K562 (cell line): ENCODE measurements around the gene AK5. TPM values are rescaled to one million over a fixed set of nuclear protein-coding genes. Genes with fewer than 3 reads are reported as not detected.

ENCODE experiments used
- ATAC-seq: fragments of 200-7000 bp; cut with Tn5 transposase; 3 replicates; pipeline ENCODE4 v1.9.1; 2020; ENCODE audit warnings: moderate library complexity
- BruUV-seq: library from RNA; stranded (reverse); fragments of 400-500 nt; replicated peaks from 2 replicates; lab custom pipeline; 2021; lab: Mats Ljungman, UMichigan
- CTCF ChIA-PET: fragments of 300-600 bp; formaldehyde crosslinking; extraction: SDS; loops from one replicate; lab custom pipeline; 2021; ENCODE audit warnings: low intra/inter-chr PET ratio; lab: Yijun Ruan, JAX
- POLR2A ChIA-PET: fragments of 300-600, 350-650 bp; sonication (Branson Sonifier 250); formaldehyde crosslinking; extraction: SDS; loops from one replicate; lab custom pipeline; 2021; ENCODE audit warnings: antibody characterized with exemption, inconsistent platforms; lab: Yijun Ruan, JAX
- DNase-seq, 4 experiments: peaks; one replicate each; pipeline versions ENCODE4 v3.0.0 to v3.0.0-alpha.2; 2011 to 2018; ENCODE audit warnings: low spot score in 3 of 4, mixed read lengths in 3 of 4; ENCODE audit errors: extremely low read depth in 1 of 4
- FAIRE-seq: peaks from 2 replicates; lab custom pipeline; 2011; peaks lifted over from hg19 to GRCh38; lab: Jason Lieb, UNC
- H2AFZ ChIP-seq: 2 replicates; pipeline ENCODE4 v1.6.0; 2011; ENCODE audit warnings: low read depth, low read length, control low read depth, inconsistent platforms
- H3K27ac ChIP-seq: fragments of 200-600 bp; 3 replicates; pipeline ENCODE4 v1.8.0; 2011; ENCODE audit warnings: low read depth, mild to moderate bottlenecking, control low read depth, inconsistent platforms, low read length, moderate library complexity, mixed read lengths; ENCODE audit errors: extremely low read depth
- H3K27me3 ChIP-seq, 2 experiments: fragments of 300-600 bp in 1 of 2; 2 replicates in 1 of 2; 3 replicates in 1 of 2; pipeline versions ENCODE4 v1.6.0 to v1.8.0; 2011; ENCODE audit warnings: inconsistent platforms in 2 of 2, low read length in 2 of 2, mild to moderate bottlenecking in 1 of 2, mixed read lengths in 1 of 2, moderate library complexity in 1 of 2; ENCODE audit not compliant: control insufficient read depth in 2 of 2, insufficient read depth in 2 of 2
- H3K36me3 ChIP-seq: fragments of 300-600 bp; 3 replicates; pipeline ENCODE4 v1.8.0; 2011; ENCODE audit warnings: mild to moderate bottlenecking, low read length, inconsistent platforms; ENCODE audit not compliant: control insufficient read depth, insufficient read depth
- H3K4me1 ChIP-seq, 2 experiments: fragments of 200-600 bp in 1 of 2; replicated peaks in 1 of 2; 2 replicates in 1 of 2; 3 replicates in 1 of 2; pipeline versions ENCODE4 v1.5.1 to v1.8.0; 2011; ENCODE audit warnings: inconsistent platforms in 2 of 2, low read length in 2 of 2, mild to moderate bottlenecking in 1 of 2, mixed read lengths in 1 of 2, moderate library complexity in 1 of 2; ENCODE audit not compliant: control insufficient read depth in 2 of 2, insufficient read depth in 2 of 2
- H3K4me2 ChIP-seq: 2 replicates; pipeline ENCODE4 v1.6.1; 2011; ENCODE audit warnings: low read length, control low read depth, inconsistent platforms, mixed read lengths; ENCODE audit not compliant: insufficient read depth
- H3K4me3 ChIP-seq: fragments of 200-600 bp; sonication (generic), shearing (Covaris generic); 2 replicates; pipeline ENCODE4 v1.5.1; 2016; ENCODE audit warnings: control low read depth, inconsistent platforms
- H3K79me2 ChIP-seq: fragments of 200-600 bp; 3 replicates; pipeline ENCODE4 v1.8.0; 2011; ENCODE audit warnings: low read length, inconsistent platforms; ENCODE audit not compliant: control insufficient read depth, insufficient read depth
- H3K9ac ChIP-seq, 2 experiments: 2 replicates each; pipeline versions ENCODE4 v1.6.0 to v1.6.1; 2011; ENCODE audit warnings: low read depth in 2 of 2, low read length in 2 of 2, control low read depth in 1 of 2, inconsistent platforms in 1 of 2, mild to moderate bottlenecking in 1 of 2, mixed read lengths in 1 of 2; ENCODE audit not compliant: insufficient read depth in 1 of 2
- H3K9me1 ChIP-seq: one replicate; pipeline ENCODE4 v1.6.0; 2011; ENCODE audit warnings: inconsistent platforms, mild to moderate bottlenecking, low read length, moderate library complexity; ENCODE audit not compliant: control insufficient read depth, insufficient read depth
- H3K9me3 ChIP-seq: replicated peaks from 2 replicates; pipeline ENCODE4 v1.5.1; 2011; ENCODE audit warnings: low read depth, low read length, inconsistent platforms; ENCODE audit not compliant: control insufficient read depth, insufficient read depth
- H4K20me1 ChIP-seq: replicated peaks from 2 replicates; pipeline ENCODE4 v1.6.1; 2011; ENCODE audit warnings: low read length, inconsistent platforms, mixed read lengths; ENCODE audit not compliant: control insufficient read depth, insufficient read depth
- BRCA1 ChIP-seq, 2 experiments: fragments of 450-650 bp in 1 of 2; sonication (generic) in 1 of 2; formaldehyde crosslinking in 1 of 2; IDR thresholded peaks; 2 replicates each; pipeline versions ENCODE4 v1.5.0 to v1.6.1; 2017 to 2020; ENCODE audit warnings: mild to moderate bottlenecking in 1 of 2, missing genetic modification reagents in 1 of 2
- ETV1 ChIP-seq: fragments of 450-650 bp; conservative IDR thresholded peaks from 2 replicates; pipeline ENCODE4 v1.6.1; 2016; ENCODE audit warnings: missing genetic modification characterization, control low read depth, low read depth, missing compliant biosample characterization
- GABPB2 ChIP-seq: fragments of 250-450 bp; sonication (Bioruptor Pico); conservative IDR thresholded peaks from 2 replicates; pipeline ENCODE4 v1.5.1; 2021; ENCODE audit warnings: mild to moderate bottlenecking
- KLF16 ChIP-seq: IDR thresholded peaks from 2 replicates; pipeline ENCODE4 v1.6.1; 2016; ENCODE audit warnings: antibody characterized with exemption
- MAZ ChIP-seq, 2 experiments: fragments of 450-650 bp in 1 of 2; sonication (generic) in 1 of 2; formaldehyde crosslinking; IDR thresholded peaks in 1 of 2; conservative IDR thresholded peaks in 1 of 2; 2 replicates each; pipeline versions ENCODE4 v1.4.0 to v1.5.0; 2020; ENCODE audit warnings: mild to moderate bottlenecking in 1 of 2, missing genetic modification reagents in 1 of 2
- MCM2 ChIP-seq: fragments of 450-650 bp; IDR thresholded peaks from 2 replicates; pipeline ENCODE4 v1.6.1; 2017; ENCODE audit warnings: low read depth, mild to moderate bottlenecking
- PRMT5 ChIP-seq: sonication (generic); formaldehyde crosslinking; IDR thresholded peaks from 2 replicates; pipeline ENCODE4 v1.5.0; 2020; ENCODE audit warnings: missing genetic modification reagents
- SOX6 ChIP-seq: fragments of 450-650 bp; IDR thresholded peaks from 2 replicates; pipeline ENCODE4 v1.6.1; 2014; ENCODE audit warnings: mild to moderate bottlenecking
- ZFP36 ChIP-seq: fragments of 150-350 bp; IDR thresholded peaks from 2 replicates; pipeline ENCODE4 v1.6.1; 2018; ENCODE audit warnings: low read length, low read depth; ENCODE audit not compliant: partially characterized antibody
- ZKSCAN3 ChIP-seq: fragments of 250-450 bp; sonication (Bioruptor Pico); IDR thresholded peaks from 2 replicates; pipeline ENCODE4 v1.4.0; 2020
- WGBS: fragments of 100-300 bp; shearing (Covaris generic); methylation state at CpG from one replicate; pipeline ENCODE4 v1.1.6; 2016; ENCODE audit warnings: low coverage, mixed read lengths; ENCODE audit not compliant: insufficient coverage; ENCODE audit errors: missing lambda C conversion rate; 5-methylcytosine and 5-hydroxymethylcytosine counted together
- in situ Hi-C: fragments of 300-500 bp; cut with MboI; formaldehyde crosslinking; loops from 4 replicates; pipeline ENCODE4 v1.15.0; 2018; ENCODE audit warnings: inconsistent platforms, mixed read lengths
- intact Hi-C: fragments of 100-400 bp; cut with micrococcal nuclease; formaldehyde crosslinking; loops from 2 replicates; pipeline ENCODE4 v1.14.2; 2022
- polyA plus RNA-seq, 8 experiments: library from polyadenylated mRNA; depleted of rRNA in 4 of 8; stranded (reverse) in 5 of 8; unstranded in 3 of 8; fragments of >200 nt; fragmentation: Nextera tagmentation in 2 of 8; fragmentation: Illumina TruSeq in 1 of 8; extraction: Ambion mirVana in 2 of 8; extraction: Trizol in 1 of 8; gene quantifications; 2 replicates each; pipeline versions ENCODE4 v1.2.1 to v1.2.3, GENCODE V29; 2011 to 2014; ENCODE audit warnings: inconsistent platforms in 1 of 8, missing spikeins in 1 of 8
- total RNA-seq, 7 experiments: library from RNA; depleted of rRNA in 6 of 7; stranded (reverse); fragments of >200 nt in 6 of 7; fragmentation: Illumina TruSeq in 2 of 7; extraction: Trizol in 2 of 7; gene quantifications; 2 replicates each; pipeline versions ENCODE4 v1.2.1 to v1.2.3, GENCODE V29; 2011 to 2021; ENCODE audit warnings: low replicate concordance in 1 of 7
- TF ChIP-seq, protein P1 (sequence below): IDR thresholded peaks from 2 replicates; pipeline ENCODE4 v1.6.1; 2012; ENCODE audit warnings: low read depth, low read length, improper control_type of control experiment, borderline replicate concordance
- TF ChIP-seq, protein P2 (sequence below): sonication (generic); formaldehyde crosslinking; IDR thresholded peaks from 2 replicates; pipeline ENCODE4 v1.8.1; 2023; ENCODE audit warnings: mild to moderate bottlenecking, missing genetic modification reagents
- TF ChIP-seq, protein P3 (sequence below): fragments of 450-650 bp; IDR thresholded peaks from 2 replicates; pipeline ENCODE4 v1.6.1; 2016; ENCODE audit warnings: borderline replicate concordance
- TF ChIP-seq, protein P4 (sequence below), 2 experiments: fragments of 450-650 bp in 1 of 2; sonication (generic) in 1 of 2; formaldehyde crosslinking in 1 of 2; IDR thresholded peaks in 1 of 2; conservative IDR thresholded peaks in 1 of 2; 2 replicates each; pipeline versions ENCODE4 v1.6.1 to v1.8.1; 2016 to 2023; ENCODE audit warnings: mild to moderate bottlenecking in 2 of 2, moderate library complexity in 2 of 2, inconsistent platforms in 1 of 2, missing genetic modification reagents in 1 of 2

Gene AK5
- total and polyA plus RNA-seq, 9 of the 15 experiments (the other 6 are each of a cell fraction or from before 2014, with no cell fraction given) = 0.06 TPM; not detected in 8

DNA sequence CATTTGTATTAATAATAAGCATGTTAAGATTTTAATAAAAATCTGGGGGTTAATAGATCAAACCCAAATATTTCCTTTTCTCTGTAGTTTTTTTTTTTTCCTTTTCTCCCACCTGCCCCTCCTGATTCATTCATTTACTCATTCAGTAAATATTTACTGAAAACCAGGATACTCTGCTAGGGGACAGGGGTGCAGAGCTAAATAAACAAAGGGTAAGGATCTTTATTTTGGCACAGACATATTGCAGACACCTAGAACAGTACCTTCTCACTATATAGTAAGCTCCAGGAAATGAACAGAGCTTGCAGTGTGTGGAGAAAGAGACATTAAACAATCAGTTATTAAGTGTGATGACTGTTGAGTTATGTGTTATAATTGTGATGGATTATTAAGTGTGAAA is 60.9 kb downstream of the AK5 start (continued):
- TF ChIP-seq, protein P1, sequence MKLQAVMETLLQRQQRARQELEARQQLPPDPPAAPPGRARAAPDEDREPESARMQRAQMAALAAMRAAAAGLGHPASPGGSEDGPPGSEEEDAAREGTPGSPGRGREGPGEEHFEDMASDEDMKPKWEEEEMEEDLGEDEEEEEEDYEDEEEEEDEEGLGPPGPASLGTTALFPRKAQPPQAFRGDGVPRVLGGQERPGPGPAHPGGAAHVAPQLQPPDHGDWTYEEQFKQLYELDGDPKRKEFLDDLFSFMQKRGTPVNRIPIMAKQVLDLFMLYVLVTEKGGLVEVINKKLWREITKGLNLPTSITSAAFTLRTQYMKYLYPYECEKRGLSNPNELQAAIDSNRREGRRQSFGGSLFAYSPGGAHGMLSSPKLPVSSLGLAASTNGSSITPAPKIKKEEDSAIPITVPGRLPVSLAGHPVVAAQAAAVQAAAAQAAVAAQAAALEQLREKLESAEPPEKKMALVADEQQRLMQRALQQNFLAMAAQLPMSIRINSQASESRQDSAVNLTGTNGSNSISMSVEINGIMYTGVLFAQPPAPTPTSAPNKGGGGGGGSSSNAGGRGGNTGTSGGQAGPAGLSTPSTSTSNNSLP = no peak

DNA sequence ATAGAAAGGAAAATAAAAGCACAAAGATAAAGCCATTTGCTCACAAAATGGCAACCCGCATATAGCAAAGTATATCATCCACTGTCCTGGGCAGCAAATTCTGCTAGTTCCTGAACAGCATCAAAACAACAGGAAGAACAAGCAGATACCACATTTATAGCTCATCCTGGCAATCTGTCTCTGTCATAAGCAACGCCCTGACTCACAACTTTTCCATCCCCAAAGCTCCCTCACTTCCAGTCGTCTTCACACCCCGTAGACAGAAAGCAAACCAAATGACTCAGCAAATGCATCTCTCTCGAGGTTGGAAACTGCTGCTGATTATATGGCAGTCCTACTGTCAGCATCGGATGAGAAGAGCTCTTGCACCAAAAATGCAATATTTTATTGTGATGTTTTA is 65.8 kb downstream of the AK5 start:
- in situ Hi-C loops (no loop called here), intact Hi-C loops (no loop called here)
- FAIRE-seq (peak; percentile 86), ATAC-seq (peak; percentile 91), DNase-seq (peak; percentile 41 to 79 (median 52))
- POLR2A ChIA-PET = no interaction called here
- no peaks in the 10 kb centered on the region for H3K36me3 ChIP-seq
- no peaks in the 10 kb centered on the region for H3K9me1 ChIP-seq
- H3K79me2 ChIP-seq = no peaks in the 10 kb centered on the region
- H3K27me3 ChIP-seq = no peaks in the 10 kb centered on the region
- BruUV-seq = no TSS peak
- H3K4me3 ChIP-seq = no peak overlapping the region
- H3K9ac ChIP-seq = no peak overlapping the region
- no peaks in the 10 kb centered on the region for H4K20me1 ChIP-seq
- CTCF ChIA-PET = no interaction called here
- peak overlapping the region; percentile 51 for H2AFZ ChIP-seq
- H3K27ac ChIP-seq = peak overlapping the region; percentile 34; the same call in 2 of the 3 replicates
- H3K9me3 ChIP-seq = no peaks in the 10 kb centered on the region
- H3K4me2 ChIP-seq = 0 out of 2 replicates have a peak overlapping the region, but pooled peaks have one; percentile 34
- 1% methylated on average over 6 of the region's 6 CpGs for WGBS
- H3K4me1 ChIP-seq = peaks cover 0 to 15% of the 10 kb centered on the region in 2 experiments; a peak in 2 of 5 replicates
- TF ChIP-seq MCM2 (no peak), GABPB2 (CRISPR knock-in tag) (no peak), ETV1 (tag) (peak; percentile 91), ZFP36 (no peak), SOX6 (peak; percentile 52), MAZ (CRISPR knock-in tag; conservative IDR thresholded peaks at IDR 0.05 in 1 of 2, IDR thresholded peaks at IDR 0.05 in 1 of 2) (no peak), KLF16 (no peak), PRMT5 (no peak), BRCA1 (IDR thresholded peaks at IDR 0.05) (no peak), BRCA1 (CRISPR knock-in tag; IDR thresholded peaks at IDR 0.05) (no peak), ZKSCAN3 (no peak)
- TF ChIP-seq, protein P2, sequence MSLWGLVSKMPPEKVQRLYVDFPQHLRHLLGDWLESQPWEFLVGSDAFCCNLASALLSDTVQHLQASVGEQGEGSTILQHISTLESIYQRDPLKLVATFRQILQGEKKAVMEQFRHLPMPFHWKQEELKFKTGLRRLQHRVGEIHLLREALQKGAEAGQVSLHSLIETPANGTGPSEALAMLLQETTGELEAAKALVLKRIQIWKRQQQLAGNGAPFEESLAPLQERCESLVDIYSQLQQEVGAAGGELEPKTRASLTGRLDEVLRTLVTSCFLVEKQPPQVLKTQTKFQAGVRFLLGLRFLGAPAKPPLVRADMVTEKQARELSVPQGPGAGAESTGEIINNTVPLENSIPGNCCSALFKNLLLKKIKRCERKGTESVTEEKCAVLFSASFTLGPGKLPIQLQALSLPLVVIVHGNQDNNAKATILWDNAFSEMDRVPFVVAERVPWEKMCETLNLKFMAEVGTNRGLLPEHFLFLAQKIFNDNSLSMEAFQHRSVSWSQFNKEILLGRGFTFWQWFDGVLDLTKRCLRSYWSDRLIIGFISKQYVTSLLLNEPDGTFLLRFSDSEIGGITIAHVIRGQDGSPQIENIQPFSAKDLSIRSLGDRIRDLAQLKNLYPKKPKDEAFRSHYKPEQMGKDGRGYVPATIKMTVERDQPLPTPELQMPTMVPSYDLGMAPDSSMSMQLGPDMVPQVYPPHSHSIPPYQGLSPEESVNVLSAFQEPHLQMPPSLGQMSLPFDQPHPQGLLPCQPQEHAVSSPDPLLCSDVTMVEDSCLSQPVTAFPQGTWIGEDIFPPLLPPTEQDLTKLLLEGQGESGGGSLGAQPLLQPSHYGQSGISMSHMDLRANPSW = no peak
- TF ChIP-seq, protein P3, sequence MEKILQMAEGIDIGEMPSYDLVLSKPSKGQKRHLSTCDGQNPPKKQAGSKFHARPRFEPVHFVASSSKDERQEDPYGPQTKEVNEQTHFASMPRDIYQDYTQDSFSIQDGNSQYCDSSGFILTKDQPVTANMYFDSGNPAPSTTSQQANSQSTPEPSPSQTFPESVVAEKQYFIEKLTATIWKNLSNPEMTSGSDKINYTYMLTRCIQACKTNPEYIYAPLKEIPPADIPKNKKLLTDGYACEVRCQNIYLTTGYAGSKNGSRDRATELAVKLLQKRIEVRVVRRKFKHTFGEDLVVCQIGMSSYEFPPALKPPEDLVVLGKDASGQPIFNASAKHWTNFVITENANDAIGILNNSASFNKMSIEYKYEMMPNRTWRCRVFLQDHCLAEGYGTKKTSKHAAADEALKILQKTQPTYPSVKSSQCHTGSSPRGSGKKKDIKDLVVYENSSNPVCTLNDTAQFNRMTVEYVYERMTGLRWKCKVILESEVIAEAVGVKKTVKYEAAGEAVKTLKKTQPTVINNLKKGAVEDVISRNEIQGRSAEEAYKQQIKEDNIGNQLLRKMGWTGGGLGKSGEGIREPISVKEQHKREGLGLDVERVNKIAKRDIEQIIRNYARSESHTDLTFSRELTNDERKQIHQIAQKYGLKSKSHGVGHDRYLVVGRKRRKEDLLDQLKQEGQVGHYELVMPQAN = no peak
- TF ChIP-seq, protein P4, sequence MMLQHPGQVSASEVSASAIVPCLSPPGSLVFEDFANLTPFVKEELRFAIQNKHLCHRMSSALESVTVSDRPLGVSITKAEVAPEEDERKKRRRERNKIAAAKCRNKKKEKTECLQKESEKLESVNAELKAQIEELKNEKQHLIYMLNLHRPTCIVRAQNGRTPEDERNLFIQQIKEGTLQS (IDR thresholded peaks at IDR 0.05) = peak; percentile 37; the same call in 1 of the 2 replicates
- TF ChIP-seq, protein P4 (CRISPR knock-in tag; conservative IDR thresholded peaks at IDR 0.05) = no peak
